Stimulated activated CD4-positive, alpha-beta T cell treated with anti-CD3 and anti-CD28 coated beads, Interleukin-4, amount 100 ng/mL, for 24 hours (primary cell): Measurements from ENCODE around the gene PTGS1.
"Not testable (repeated sequence)": the region's sequence is repeated elsewhere in the genome, so short reads cannot be mapped to it uniquely, and the experiment has no call there.

Experiments
- DNase-seq: peaks from one replicate; pipeline ENCODE4 v3.0.0-alpha.2; 2020

The PTGS1 gene

GRCh38 chr9:122370869-122371755, at the start of gene PTGS1:
TSS of gene PTGS1 (plus strand) at chr9:122371024. CDS start at chr9:122371085, 61 bp downstream.
- DNase-seq: no peak

GRCh38 chr9:122322553-122322952, 48.3 kb upstream of the PTGS1 start:
- DNase-seq: no peak

GRCh38 chr9:122324665-122325064, 46.2 kb upstream of the PTGS1 start:
- not testable (repeated sequence) for DNase-seq

GRCh38 chr9:122325124-122325523, 45.7 kb upstream of the PTGS1 start:
- DNase-seq: no peak

GRCh38 chr9:122327175-122327574, 43.6 kb upstream of the PTGS1 start:
- DNase-seq: no peak

GRCh38 chr9:122329597-122329996, 41.2 kb upstream of the PTGS1 start:
- DNase-seq: no peak

GRCh38 chr9:122330466-122330865, 40.4 kb upstream of the PTGS1 start:
- not testable (repeated sequence) for DNase-seq

GRCh38 chr9:122331523-122331927, 39.3 kb upstream of the PTGS1 start:
- no peak for DNase-seq

- no peak for DNase-seq
Measured at GRCh38 chr9:122332083-122332482, 38.7 kb upstream of the PTGS1 start.

GRCh38 chr9:122332644-122333043, 38.2 kb upstream of the PTGS1 start:
- no peak for DNase-seq

- DNase-seq: no peak
Measured at GRCh38 chr9:122333169-122333808, 37.5 kb upstream of the PTGS1 start.

GRCh38 chr9:122334916-122335315, 35.9 kb upstream of the PTGS1 start:
- DNase-seq: no peak

- no peak for DNase-seq
Measured at GRCh38 chr9:122336189-122336588, 34.6 kb upstream of the PTGS1 start.

GRCh38 chr9:122336866-122337555, 33.8 kb upstream of the PTGS1 start:
- DNase-seq: no peak

GRCh38 chr9:122337556-122337929, 33.3 kb upstream of the PTGS1 start:
- DNase-seq: no peak

- DNase-seq: no peak
Measured at GRCh38 chr9:122338536-122338935, 32.3 kb upstream of the PTGS1 start.

- DNase-seq: no peak
Measured at GRCh38 chr9:122338994-122339393, 31.8 kb upstream of the PTGS1 start.

- DNase-seq: no peak
Measured at GRCh38 chr9:122339579-122339978, 31.2 kb upstream of the PTGS1 start.

- no peak for DNase-seq
Measured at GRCh38 chr9:122340161-122340560, 30.7 kb upstream of the PTGS1 start.

GRCh38 chr9:122342323-122343050, 28.3 kb upstream of the PTGS1 start:
- no peak for DNase-seq

GRCh38 chr9:122346478-122347347, 24.1 kb upstream of the PTGS1 start:
- DNase-seq: no peak
